K562 (cell line): ENCODE measurements around the gene CORIN. TPM values are rescaled to one million over a fixed set of nuclear protein-coding genes. Genes with fewer than 3 reads are reported as not detected.

Source experiments
- ATAC-seq: fragments of 200-7000 bp; cut with Tn5 transposase; 3 replicates; pipeline ENCODE4 v1.9.1; 2020; ENCODE audit warnings: moderate library complexity
- BruUV-seq: library from RNA; stranded (reverse); fragments of 400-500 nt; replicated peaks from 2 replicates; lab custom pipeline; 2021; lab: Mats Ljungman, UMichigan
- CTCF ChIA-PET: fragments of 300-600 bp; formaldehyde crosslinking; extraction: SDS; loops from one replicate; lab custom pipeline; 2021; ENCODE audit warnings: low intra/inter-chr PET ratio; lab: Yijun Ruan, JAX
- POLR2A ChIA-PET: fragments of 300-600, 350-650 bp; sonication (Branson Sonifier 250); formaldehyde crosslinking; extraction: SDS; loops from one replicate; lab custom pipeline; 2021; ENCODE audit warnings: antibody characterized with exemption, inconsistent platforms; lab: Yijun Ruan, JAX
- DNase-seq, 4 experiments: peaks; one replicate each; pipeline versions ENCODE4 v3.0.0 to v3.0.0-alpha.2; 2011 to 2018; ENCODE audit warnings: low spot score in 3 of 4, mixed read lengths in 3 of 4; ENCODE audit errors: extremely low read depth in 1 of 4
- FAIRE-seq: peaks from 2 replicates; lab custom pipeline; 2011; peaks lifted over from hg19 to GRCh38; lab: Jason Lieb, UNC
- H2AFZ ChIP-seq: 2 replicates; pipeline ENCODE4 v1.6.0; 2011; ENCODE audit warnings: low read depth, low read length, control low read depth, inconsistent platforms
- H3K27ac ChIP-seq: fragments of 200-600 bp; 3 replicates; pipeline ENCODE4 v1.8.0; 2011; ENCODE audit warnings: low read depth, mild to moderate bottlenecking, control low read depth, inconsistent platforms, low read length, moderate library complexity, mixed read lengths; ENCODE audit errors: extremely low read depth
- H3K27me3 ChIP-seq, 2 experiments: fragments of 300-600 bp in 1 of 2; 2 replicates in 1 of 2; 3 replicates in 1 of 2; pipeline versions ENCODE4 v1.6.0 to v1.8.0; 2011; ENCODE audit warnings: inconsistent platforms in 2 of 2, low read length in 2 of 2, mild to moderate bottlenecking in 1 of 2, mixed read lengths in 1 of 2, moderate library complexity in 1 of 2; ENCODE audit not compliant: control insufficient read depth in 2 of 2, insufficient read depth in 2 of 2
- H3K36me3 ChIP-seq: fragments of 300-600 bp; 3 replicates; pipeline ENCODE4 v1.8.0; 2011; ENCODE audit warnings: mild to moderate bottlenecking, low read length, inconsistent platforms; ENCODE audit not compliant: control insufficient read depth, insufficient read depth
- H3K4me1 ChIP-seq, 2 experiments: fragments of 200-600 bp in 1 of 2; replicated peaks in 1 of 2; 2 replicates in 1 of 2; 3 replicates in 1 of 2; pipeline versions ENCODE4 v1.5.1 to v1.8.0; 2011; ENCODE audit warnings: inconsistent platforms in 2 of 2, low read length in 2 of 2, mild to moderate bottlenecking in 1 of 2, mixed read lengths in 1 of 2, moderate library complexity in 1 of 2; ENCODE audit not compliant: control insufficient read depth in 2 of 2, insufficient read depth in 2 of 2
- H3K4me2 ChIP-seq: 2 replicates; pipeline ENCODE4 v1.6.1; 2011; ENCODE audit warnings: low read length, control low read depth, inconsistent platforms, mixed read lengths; ENCODE audit not compliant: insufficient read depth
- H3K4me3 ChIP-seq: fragments of 200-600 bp; sonication (generic), shearing (Covaris generic); 2 replicates; pipeline ENCODE4 v1.5.1; 2016; ENCODE audit warnings: control low read depth, inconsistent platforms
- H3K79me2 ChIP-seq: fragments of 200-600 bp; 3 replicates; pipeline ENCODE4 v1.8.0; 2011; ENCODE audit warnings: low read length, inconsistent platforms; ENCODE audit not compliant: control insufficient read depth, insufficient read depth
- H3K9ac ChIP-seq, 2 experiments: 2 replicates each; pipeline versions ENCODE4 v1.6.0 to v1.6.1; 2011; ENCODE audit warnings: low read depth in 2 of 2, low read length in 2 of 2, control low read depth in 1 of 2, inconsistent platforms in 1 of 2, mild to moderate bottlenecking in 1 of 2, mixed read lengths in 1 of 2; ENCODE audit not compliant: insufficient read depth in 1 of 2
- H3K9me1 ChIP-seq: one replicate; pipeline ENCODE4 v1.6.0; 2011; ENCODE audit warnings: inconsistent platforms, mild to moderate bottlenecking, low read length, moderate library complexity; ENCODE audit not compliant: control insufficient read depth, insufficient read depth
- H3K9me3 ChIP-seq: replicated peaks from 2 replicates; pipeline ENCODE4 v1.5.1; 2011; ENCODE audit warnings: low read depth, low read length, inconsistent platforms; ENCODE audit not compliant: control insufficient read depth, insufficient read depth
- H4K20me1 ChIP-seq: replicated peaks from 2 replicates; pipeline ENCODE4 v1.6.1; 2011; ENCODE audit warnings: low read length, inconsistent platforms, mixed read lengths; ENCODE audit not compliant: control insufficient read depth, insufficient read depth
- ELK1 ChIP-seq: sonication (generic); formaldehyde crosslinking; IDR thresholded peaks from 2 replicates; pipeline ENCODE4 v1.8.1; 2022; ENCODE audit warnings: missing genetic modification reagents
- GTF3C2 ChIP-seq: IDR thresholded peaks from 3 replicates; pipeline ENCODE4 v1.6.1; 2011; ENCODE audit warnings: borderline replicate concordance, mild to moderate bottlenecking, moderate library complexity; ENCODE audit not compliant: insufficient read length; ENCODE audit errors: extremely low read depth
- HSF4 ChIP-seq: fragments of 250-450 bp; sonication (Bioruptor Pico); IDR thresholded peaks from 2 replicates; pipeline ENCODE4 v2.1.2; 2022; ENCODE audit warnings: mild to moderate bottlenecking, moderate library complexity, borderline replicate concordance
- ID3 ChIP-seq, 2 experiments: fragments of 250-450 bp in 1 of 2; fragments of 450-650 bp in 1 of 2; sonication (Bioruptor Pico) in 1 of 2; IDR thresholded peaks; 2 replicates each; pipeline versions ENCODE4 v1.6.1 to v1.8.0; 2016 to 2021; ENCODE audit warnings: mild to moderate bottlenecking in 2 of 2, moderate library complexity in 2 of 2, missing compliant biosample characterization in 1 of 2, missing genetic modification characterization in 1 of 2
- MCM3 ChIP-seq: fragments of 450-650 bp; IDR thresholded peaks from 2 replicates; pipeline ENCODE4 v1.6.1; 2016
- MED1 ChIP-seq: sonication (generic); formaldehyde crosslinking; IDR thresholded peaks from 2 replicates; pipeline ENCODE4 v1.8.1; 2023; ENCODE audit warnings: missing genetic modification reagents, borderline replicate concordance
- MEF2D ChIP-seq: conservative IDR thresholded peaks from 2 replicates; pipeline ENCODE4 v1.6.1; 2016; ENCODE audit warnings: low read depth, missing genetic modification characterization, missing compliant biosample characterization
- NFYB ChIP-seq: IDR thresholded peaks from 2 replicates; pipeline ENCODE4 v1.6.1; 2011; ENCODE audit warnings: mild to moderate bottlenecking, moderate library complexity; ENCODE audit not compliant: insufficient read length; ENCODE audit errors: extremely low read depth
- ZBTB2 ChIP-seq: fragments of 450-650 bp; IDR thresholded peaks from 2 replicates; pipeline ENCODE4 v1.6.1; 2016; ENCODE audit warnings: antibody characterized with exemption
- ZNF311 ChIP-seq: fragments of 250-450 bp; sonication (Bioruptor Pico); IDR thresholded peaks from 2 replicates; pipeline ENCODE4 v1.4.0; 2020; ENCODE audit warnings: mild to moderate bottlenecking, moderate library complexity
- ZNF583 ChIP-seq: fragments of 250-450 bp; sonication (Bioruptor Pico); IDR thresholded peaks from 2 replicates; pipeline ENCODE4 v1.4.0; 2020
- WGBS: fragments of 100-300 bp; shearing (Covaris generic); methylation state at CpG from one replicate; pipeline ENCODE4 v1.1.6; 2016; ENCODE audit warnings: low coverage, mixed read lengths; ENCODE audit not compliant: insufficient coverage; ENCODE audit errors: missing lambda C conversion rate; 5-methylcytosine and 5-hydroxymethylcytosine counted together
- in situ Hi-C: fragments of 300-500 bp; cut with MboI; formaldehyde crosslinking; loops from 4 replicates; pipeline ENCODE4 v1.15.0; 2018; ENCODE audit warnings: inconsistent platforms, mixed read lengths
- intact Hi-C: fragments of 100-400 bp; cut with micrococcal nuclease; formaldehyde crosslinking; loops from 2 replicates; pipeline ENCODE4 v1.14.2; 2022
- polyA plus RNA-seq, 8 experiments: library from polyadenylated mRNA; depleted of rRNA in 4 of 8; stranded (reverse) in 5 of 8; unstranded in 3 of 8; fragments of >200 nt; fragmentation: Nextera tagmentation in 2 of 8; fragmentation: Illumina TruSeq in 1 of 8; extraction: Ambion mirVana in 2 of 8; extraction: Trizol in 1 of 8; gene quantifications; 2 replicates each; pipeline versions ENCODE4 v1.2.1 to v1.2.3, GENCODE V29; 2011 to 2014; ENCODE audit warnings: inconsistent platforms in 1 of 8, missing spikeins in 1 of 8
- total RNA-seq, 7 experiments: library from RNA; depleted of rRNA in 6 of 7; stranded (reverse); fragments of >200 nt in 6 of 7; fragmentation: Illumina TruSeq in 2 of 7; extraction: Trizol in 2 of 7; gene quantifications; 2 replicates each; pipeline versions ENCODE4 v1.2.1 to v1.2.3, GENCODE V29; 2011 to 2021; ENCODE audit warnings: low replicate concordance in 1 of 7

The CORIN gene
- total and polyA plus RNA-seq, 9 of the 15 experiments (the other 6 are each of a cell fraction or from before 2014, with no cell fraction given), result 0.04 to 0.31 (median 0.08) TPM; not detected in 4

GRCh38 chr4:47862297-47862696 is 24.4 kb upstream of the CORIN start (continued):
- TF ChIP-seq GTF3C2, result no peak

- H3K9me1 ChIP-seq, result no peaks in the 10 kb centered on the region
- H3K27me3 ChIP-seq, result no peaks in the 10 kb centered on the region
- no peak for TF ChIP-seq MCM3
- TF ChIP-seq HSF4 (CRISPR knock-in tag), result no peak
- TF ChIP-seq ZBTB2, result no peak
- TF ChIP-seq ID3 (CRISPR knock-in tag; IDR thresholded peaks at IDR 0.05), result no peak
- TF ChIP-seq ID3 (tag; IDR thresholded peaks at IDR 0.05), result no peak
- no peak for TF ChIP-seq NFYB
- TF ChIP-seq ELK1, result no peak
- TF ChIP-seq MED1 (CRISPR knock-in tag), result no peak
- TF ChIP-seq ZNF311 (CRISPR knock-in tag), result no peak
- no peak for TF ChIP-seq MEF2D (tag)
- TF ChIP-seq ZNF583 (CRISPR knock-in tag), result no peak
- DNase-seq, result no peak
- H3K9me3 ChIP-seq, result no peaks in the 10 kb centered on the region
- H3K4me2 ChIP-seq, result no peak overlapping the region
- WGBS, result 93% methylated on average over 1 of the region's 1 CpG
- H3K4me1 ChIP-seq, result no peaks in the 10 kb centered on the region
- no peak for ATAC-seq
- no peak overlapping the region for H2AFZ ChIP-seq
- in situ Hi-C loops, result no loop called here
- no peak overlapping the region for H3K9ac ChIP-seq
- intact Hi-C loops, result no loop called here
- H3K27ac ChIP-seq, result no peak overlapping the region
- POLR2A ChIA-PET, result no interaction called here
- H4K20me1 ChIP-seq, result no peaks in the 10 kb centered on the region
- peaks cover 24% of the 10 kb centered on the region; the same call in 2 of the 3 replicates for H3K36me3 ChIP-seq
- no peak for FAIRE-seq
- no TSS peak for BruUV-seq
- CTCF ChIA-PET, result no interaction called here
- H3K79me2 ChIP-seq, result no peaks in the 10 kb centered on the region
- no peak overlapping the region for H3K4me3 ChIP-seq
Measured at GRCh38 chr4:47860305-47860704, 22.4 kb upstream of the CORIN start.
